Endothelial cell of umbilical vein (primary cell): ENCODE data around the gene FRS2.

Experiments used
- CTCF ChIP-seq, 2 donors: IDR thresholded peaks; 1 replicate in 1 of 2; 2 replicates in 1 of 2; pipeline ENCODE4 v1.5.1; 2011; ENCODE audit warnings: low read length in 2 of 2, mild to moderate bottlenecking in 2 of 2, moderate library complexity in 2 of 2, control low read depth in 1 of 2, inconsistent platforms in 1 of 2, low read depth in 1 of 2; ENCODE audit not compliant: insufficient read depth in 1 of 2; ENCODE audit errors: extremely low read depth in 1 of 2
- FOS ChIP-seq: IDR thresholded peaks from 2 replicates; pipeline ENCODE4 v1.6.1; 2011; ENCODE audit warnings: mild to moderate bottlenecking, low read length, moderate library complexity, borderline replicate concordance; ENCODE audit not compliant: insufficient read depth
- POLR2A ChIP-seq: IDR thresholded peaks from 2 replicates; pipeline ENCODE4 v1.6.1; 2012; ENCODE audit warnings: low read depth, mild to moderate bottlenecking, control low read depth, low read length
- POLR2AphosphoS5 ChIP-seq: IDR thresholded peaks from 2 replicates; pipeline ENCODE4 v1.6.1; 2012; ENCODE audit warnings: low read depth, mild to moderate bottlenecking, control low read depth, low read length, moderate library complexity; ENCODE audit not compliant: insufficient read depth
- TF ChIP-seq, protein P1 (sequence below): IDR thresholded peaks from 2 replicates; pipeline ENCODE4 v1.6.1; 2011; ENCODE audit not compliant: insufficient read depth, insufficient read length

GRCh38 chr12:69433653-69434052 lies 36.5 kb upstream of the FRS2 start:
- TF ChIP-seq POLR2A (no peak), CTCF (IDR thresholded peaks at IDR 0.05; ENCODE audit: extremely low read depth in 1 of 2, insufficient read depth in 1 of 2, low read depth in 1 of 2, low read length in 2 of 2) (no peak), POLR2AphosphoS5 (no peak), FOS (no peak)
- TF ChIP-seq, protein P1, sequence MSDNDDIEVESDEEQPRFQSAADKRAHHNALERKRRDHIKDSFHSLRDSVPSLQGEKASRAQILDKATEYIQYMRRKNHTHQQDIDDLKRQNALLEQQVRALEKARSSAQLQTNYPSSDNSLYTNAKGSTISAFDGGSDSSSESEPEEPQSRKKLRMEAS, result no peak
